Measurements from ENCODE around the gene NRG3.

GRCh38 chr10:82282782-82283456 lies 407.9 kb downstream of the NRG3 start:
- TF ChIP-seq CTCF (IDR thresholded peaks at IDR 0.05) (no peak), POLR2A (IDR thresholded peaks at IDR 0.05) (no peak)
